CD4-positive, alpha-beta T cell treated with Interleukin-2 at 100 ng/mL for 4 hours (primary cell): Measurements from ENCODE around the gene CEBPG.
A peak's percentile ranks its signal among the peaks of the same experiment; 100 is the strongest.

Experiments
- DNase-seq: peaks from one replicate; pipeline ENCODE4 v3.0.0-alpha.2; 2020; ENCODE audit warnings: low spot score

The CEBPG gene

DNA sequence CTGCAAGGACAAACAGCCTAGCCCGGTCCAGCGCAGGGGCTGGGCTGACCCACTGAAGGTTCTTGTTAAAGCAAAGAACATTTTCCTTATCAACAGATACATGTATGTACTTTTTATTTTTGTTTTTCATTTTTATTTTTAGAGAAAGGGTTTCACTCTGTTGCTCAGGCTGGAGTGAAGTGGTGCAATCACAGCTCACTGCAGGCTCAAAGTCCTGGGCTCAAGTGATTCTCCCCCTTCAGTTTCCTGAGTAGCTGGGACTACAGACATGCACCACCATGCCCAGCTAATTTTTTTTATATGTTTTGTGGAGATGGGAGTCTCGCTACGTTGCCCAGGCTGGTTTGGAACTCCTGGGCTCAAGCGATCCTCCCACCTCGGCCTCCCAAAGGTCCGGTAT, 47.9 kb downstream of the CEBPG start:
- DNase-seq = no peak

DNA sequence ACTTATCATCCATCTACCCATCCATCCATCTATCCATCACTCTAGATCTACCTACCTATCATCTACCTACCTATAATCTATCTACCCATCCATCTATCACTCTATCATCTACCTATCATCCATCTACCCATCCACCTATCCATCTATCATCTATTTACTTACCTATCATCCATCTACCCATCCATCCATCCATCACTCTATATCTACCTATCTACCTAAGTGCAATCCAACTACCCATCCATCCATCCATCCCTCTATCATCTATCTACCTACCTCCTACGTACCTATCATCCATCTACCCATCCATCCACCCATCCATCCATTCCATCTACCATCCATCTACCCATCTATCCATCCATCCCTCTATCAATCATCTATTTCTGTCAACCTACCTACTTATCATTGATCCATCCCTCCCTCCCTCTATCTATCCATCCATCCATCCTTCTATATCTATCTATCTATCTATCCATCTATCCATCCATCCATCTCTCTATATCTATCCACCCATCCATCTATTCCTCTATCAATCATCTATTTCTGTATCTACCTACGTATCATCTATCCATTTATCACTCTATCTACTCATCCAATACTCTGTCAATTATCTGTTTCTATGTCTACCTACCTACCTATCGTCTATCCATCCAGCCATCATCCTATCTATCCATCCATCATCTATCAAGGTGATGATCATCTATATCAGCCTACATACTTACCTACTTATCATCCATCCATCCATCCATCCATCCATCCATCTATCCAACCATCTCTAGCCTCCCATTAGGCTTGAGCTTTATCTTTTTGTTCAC, 49.1 kb downstream of the CEBPG start:
- DNase-seq = no peak

GRCh38 chr19:33424181-33424580, 50.7 kb downstream of the CEBPG start:
- no peak for DNase-seq

GRCh38 chr19:33426621-33427361, 53.3 kb downstream of the CEBPG start:
- DNase-seq = no peak

DNA sequence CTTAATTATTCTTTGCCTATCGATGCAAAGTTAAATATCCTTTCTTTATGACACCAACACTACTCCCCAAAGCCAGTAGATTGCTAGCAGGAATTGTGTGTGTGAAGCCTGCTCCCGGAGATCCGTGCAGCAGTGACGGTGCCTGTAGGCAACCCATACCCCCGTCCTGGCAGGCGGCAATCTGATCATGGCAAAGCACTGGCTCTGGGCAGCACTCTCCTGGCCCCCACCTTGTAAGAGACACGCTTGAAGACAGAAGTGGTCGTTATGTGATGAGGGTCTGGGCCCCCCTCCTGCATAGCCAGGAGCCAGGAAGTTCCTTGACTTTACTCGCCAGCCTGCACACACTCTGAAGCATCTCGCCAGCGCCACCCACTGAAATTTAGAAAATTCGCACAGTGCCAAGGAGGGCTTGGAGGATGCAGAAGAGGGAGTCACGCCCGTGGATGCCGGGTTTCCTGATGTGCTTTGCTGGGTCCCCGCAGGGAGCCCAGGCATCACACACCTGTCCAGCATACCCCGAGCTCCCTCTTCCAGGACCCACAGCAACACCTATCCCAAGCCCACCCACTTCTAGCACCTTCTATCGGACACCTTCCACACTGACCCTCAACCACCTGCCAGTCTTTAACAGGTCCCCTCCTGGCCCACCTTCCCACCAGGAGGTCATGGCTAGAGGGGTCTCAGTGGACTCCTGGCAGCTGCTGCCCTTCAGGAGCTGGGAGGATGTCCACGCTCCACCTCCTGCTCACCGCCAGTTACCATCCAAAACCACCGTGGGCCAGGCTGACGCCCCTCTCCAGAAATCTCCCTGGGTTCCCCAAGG, 54.5 kb downstream of the CEBPG start:
- no peak for DNase-seq

GRCh38 chr19:33428627-33429125, 55.2 kb downstream of the CEBPG start:
- no peak for DNase-seq

DNA sequence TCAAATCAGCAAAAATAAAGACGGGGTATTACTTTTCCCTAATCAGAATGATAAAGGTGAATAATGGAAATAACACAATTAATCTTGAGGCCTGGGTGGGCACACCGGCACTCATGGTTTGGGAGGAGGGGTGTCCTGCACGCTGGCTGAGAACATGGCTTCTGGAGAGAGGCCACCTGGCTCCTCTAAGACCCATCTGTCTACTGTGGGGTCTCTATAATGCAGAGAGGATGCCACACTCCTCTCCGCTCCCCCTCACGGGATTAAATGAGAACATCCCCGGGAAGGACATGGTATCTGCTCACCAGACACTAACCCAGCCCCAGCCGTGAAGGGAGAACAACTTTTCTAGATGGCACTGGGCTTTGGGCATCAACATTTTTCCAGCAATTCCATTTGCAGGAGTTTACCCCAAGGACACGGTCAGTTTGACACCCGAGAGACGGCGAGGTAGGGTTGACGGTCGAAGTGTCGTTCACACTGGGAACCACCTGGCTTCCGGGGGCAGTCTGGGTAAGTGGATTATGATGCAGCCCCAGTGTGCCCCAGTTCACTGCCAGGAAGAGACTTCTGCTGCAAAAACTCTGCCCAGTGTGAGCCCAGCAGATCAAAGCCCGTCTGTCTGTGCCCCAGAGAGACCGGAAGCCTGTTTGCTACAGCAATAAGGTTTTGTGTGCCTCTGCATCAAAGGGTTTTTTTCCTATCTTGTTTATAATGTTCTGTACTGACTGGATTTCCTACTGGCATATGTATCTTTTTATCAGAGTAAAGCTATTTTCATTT, 56.6 kb downstream of the CEBPG start:
- DNase-seq = peak; percentile 17

- DNase-seq = peak; percentile 61
Observed at GRCh38 chr19:33430674-33431277, 57.3 kb downstream of the CEBPG start.

DNA sequence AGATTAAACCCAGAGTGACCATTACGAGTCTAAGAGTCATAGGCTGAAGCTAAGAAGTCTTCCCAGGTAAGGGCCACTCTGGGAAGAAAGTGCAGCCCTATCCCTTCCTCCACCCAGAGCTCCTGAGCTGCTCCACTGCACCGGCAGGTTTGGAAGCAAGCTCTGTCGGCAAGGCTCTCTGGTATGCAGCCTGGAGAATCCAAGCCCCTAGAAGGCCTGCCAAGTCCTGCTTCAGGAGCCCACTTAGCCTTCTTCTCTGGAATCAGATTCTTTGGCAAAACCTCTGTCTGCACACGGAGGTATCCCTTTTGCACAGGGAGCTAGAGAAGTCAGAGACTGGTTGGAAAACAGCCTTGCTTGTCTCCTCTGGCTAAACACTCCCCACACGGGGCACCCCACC, 58.5 kb downstream of the CEBPG start:
- DNase-seq = no peak
